ENCODE data around the gene LRWD1.

- TF ChIP-seq TAF1 (IDR thresholded peaks at IDR 0.05; ENCODE audit: borderline replicate concordance, insufficient read depth, low read length) (peak; percentile 53), POLR2AphosphoS5 (IDR thresholded peaks at IDR 0.05; ENCODE audit: low read depth, low read length) (peak; percentile 76), REST (IDR thresholded peaks at IDR 0.05; ENCODE audit: insufficient read depth in 1 of 2, low read depth in 2 of 2, low read length in 2 of 2) (no peak), FOXP2 (optimal IDR thresholded peaks at IDR 0.05; ENCODE audit: borderline replicate concordance, extremely low read depth, extremely low read length, insufficient read depth) (no peak), SIN3A (IDR thresholded peaks at IDR 0.05; ENCODE audit: borderline replicate concordance, insufficient read depth, low read length) (peak; percentile 84; the same call in 1 of the 2 replicates)
These were observed at the start of gene LRWD1, which contains the start of gene ALKBH4 for GRCh38 chr7:102464577-102465280.
